GM10847 (cell line): ENCODE results near the gene CFAP58.

Experiments
- POLR2A ChIP-seq: IDR thresholded peaks from 2 replicates; pipeline ENCODE4 v1.6.1; 2011; ENCODE audit not compliant: insufficient read length; ENCODE audit errors: extremely low read depth

Gene CFAP58

DNA sequence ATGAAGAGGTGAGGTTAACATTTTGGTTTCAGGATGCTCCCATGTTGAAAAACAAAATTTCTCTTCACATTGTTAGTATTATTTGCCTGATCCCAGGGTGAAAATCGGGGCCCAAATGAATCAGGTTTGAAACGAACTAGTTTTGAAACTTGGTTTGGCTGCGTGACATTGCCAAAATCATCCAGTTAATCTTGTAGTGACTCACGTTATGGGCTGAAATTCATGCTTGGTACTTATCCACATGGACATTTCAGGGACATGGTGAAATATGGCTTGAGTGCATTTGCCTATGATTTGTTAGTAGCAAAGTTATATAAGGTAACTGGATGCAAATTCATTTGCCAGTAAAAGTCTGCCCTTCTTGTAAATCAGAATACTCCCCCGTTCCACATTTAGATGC lies 97.3 kb downstream of the CFAP58 start:
- no peak for TF ChIP-seq POLR2A

DNA sequence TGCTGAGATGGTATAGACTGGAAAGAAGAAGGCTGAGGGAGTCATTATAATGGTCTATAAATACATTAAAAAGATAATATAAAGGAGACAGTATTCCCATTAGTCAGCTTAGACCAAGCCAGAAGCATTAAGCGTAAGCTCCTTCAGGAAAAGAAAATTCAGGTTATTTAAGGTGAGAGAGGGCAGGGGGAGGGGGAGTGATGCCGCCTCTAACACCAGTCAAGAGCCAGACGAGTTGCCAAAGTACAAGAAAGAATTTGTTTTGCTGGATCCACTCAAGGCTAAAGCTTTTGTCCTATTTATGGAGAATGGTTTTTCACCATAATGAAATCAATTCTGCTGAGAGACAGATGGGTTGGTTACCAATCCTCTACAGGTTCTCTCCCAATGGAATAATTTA lies 99.3 kb downstream of the CFAP58 start:
- no peak for TF ChIP-seq POLR2A

DNA sequence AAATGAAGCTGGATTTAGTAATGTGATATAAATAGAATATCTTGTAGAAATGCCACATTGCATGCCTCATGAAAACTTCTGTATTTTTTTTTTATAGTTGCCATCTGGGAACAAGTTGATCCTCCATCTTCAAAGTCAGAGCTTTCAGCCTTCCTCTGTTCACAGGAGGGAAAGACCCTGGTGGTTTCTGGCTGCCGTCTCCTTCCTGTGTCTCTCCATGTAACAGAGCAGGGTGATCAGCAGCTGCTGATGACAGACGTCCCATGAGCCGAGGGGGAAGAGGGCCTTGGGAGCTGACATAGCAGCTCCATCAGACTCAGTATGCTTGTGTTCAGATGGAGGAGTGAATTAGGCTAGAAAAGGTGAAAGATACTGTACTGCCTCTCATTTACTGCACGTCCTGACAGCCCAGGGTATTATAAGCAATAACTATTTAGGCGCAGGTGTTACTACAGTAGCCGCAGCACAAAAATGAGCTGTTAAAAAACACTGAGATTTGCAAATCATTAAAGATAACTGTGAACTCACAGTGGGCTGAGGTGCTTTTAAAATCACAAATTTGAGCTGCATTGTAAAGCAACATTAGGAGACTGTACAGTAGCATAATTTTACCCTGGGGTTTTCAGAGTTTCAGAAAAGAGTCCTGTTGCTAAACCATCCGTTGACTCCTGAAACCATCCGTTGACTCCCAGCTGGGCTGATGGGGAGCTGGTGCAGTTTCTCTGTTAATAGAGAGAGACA lies 103.3 kb downstream of the CFAP58 start:
- TF ChIP-seq POLR2A = no peak

DNA sequence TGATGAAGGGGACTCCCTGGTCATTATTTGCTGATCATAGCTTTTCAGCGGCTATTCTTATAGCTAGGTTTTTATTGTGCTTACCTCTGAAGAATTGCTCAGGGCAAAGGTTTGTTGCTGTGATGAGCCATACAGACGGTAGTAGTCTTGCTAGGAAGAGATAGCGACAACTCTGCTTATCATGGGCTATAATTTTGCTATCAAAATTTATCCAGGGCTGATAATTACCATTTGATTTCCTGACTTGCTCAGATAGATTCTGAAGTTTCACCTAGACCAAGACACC lies 103.9 kb downstream of the CFAP58 start:
- TF ChIP-seq POLR2A = no peak

DNA sequence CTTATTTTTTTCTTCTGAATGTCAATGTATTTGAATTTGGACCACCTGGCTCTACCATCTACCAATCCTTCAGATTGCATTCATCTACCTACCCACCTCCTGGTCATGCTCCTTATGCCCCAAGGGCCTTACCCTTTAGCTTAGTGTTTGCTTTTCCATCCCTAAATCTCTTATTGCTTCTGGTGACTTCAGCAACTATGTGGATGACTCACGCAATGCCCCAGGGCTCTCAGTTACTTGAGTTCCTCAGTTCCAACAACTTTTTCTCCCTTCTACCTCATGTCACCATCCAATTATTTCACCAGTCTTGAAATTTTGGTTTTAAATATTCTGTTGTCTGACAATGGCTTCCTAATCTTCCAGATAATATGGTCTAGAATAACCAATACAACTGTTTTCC lies 118.9 kb downstream of the CFAP58 start:
- no peak for TF ChIP-seq POLR2A

GRCh38 chr10:104472957-104473745 lies 119.5 kb downstream of the CFAP58 start:
- TF ChIP-seq POLR2A = no peak

DNA sequence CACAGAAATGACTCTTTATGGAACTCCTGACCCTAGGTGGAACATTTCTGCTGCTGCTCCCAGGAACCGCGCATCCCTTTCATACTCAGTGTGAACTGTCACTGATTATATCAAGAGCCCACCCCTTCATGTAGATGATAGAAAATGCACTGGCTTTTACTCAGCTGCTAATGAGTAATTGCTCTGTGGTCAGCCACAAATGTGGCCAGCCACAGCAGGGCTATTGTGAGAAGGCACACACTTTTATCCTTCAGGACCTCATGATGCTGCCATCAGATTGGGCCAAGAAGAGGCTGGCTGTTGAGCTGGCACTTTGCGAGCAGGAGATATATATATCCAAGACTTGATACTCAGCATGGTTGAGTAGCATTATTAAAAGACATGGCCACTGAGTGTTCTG lies 124.7 kb downstream of the CFAP58 start:
- no peak for TF ChIP-seq POLR2A

DNA sequence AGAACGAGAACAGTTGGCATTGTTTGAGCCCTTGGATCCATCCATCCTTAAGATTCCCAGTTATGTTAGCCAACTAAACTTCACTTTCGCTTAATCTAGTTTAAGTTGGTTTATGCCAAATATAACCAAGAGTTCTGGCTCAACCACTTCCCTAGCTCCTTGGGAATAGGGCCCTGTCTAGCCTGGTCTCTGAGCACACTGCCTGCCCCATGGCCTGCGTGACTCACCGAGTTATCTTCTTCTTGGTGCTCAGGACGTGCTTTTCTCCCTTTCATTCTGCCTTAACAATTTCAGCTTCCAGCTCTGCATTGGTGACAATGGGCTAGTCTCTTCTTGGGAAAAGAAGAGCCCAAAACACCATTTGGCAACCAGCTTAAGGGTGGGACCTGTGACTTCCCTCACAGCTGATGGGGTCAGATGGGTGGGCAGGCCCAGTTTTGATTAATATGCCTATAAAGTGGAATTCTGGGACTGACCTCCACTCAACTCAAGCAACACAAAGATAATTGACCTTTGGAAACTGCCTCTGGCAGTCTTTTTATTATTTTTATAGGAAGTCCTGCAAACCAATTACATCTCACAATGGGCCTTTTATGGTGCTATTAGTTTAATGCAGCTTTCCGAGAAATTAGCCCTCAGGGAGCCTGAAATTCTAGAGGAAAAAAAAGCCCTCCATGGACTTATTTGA lies 126.4 kb downstream of the CFAP58 start:
- no peak for TF ChIP-seq POLR2A

- no peak for TF ChIP-seq POLR2A
Observed at GRCh38 chr10:104480797-104481196, 127.2 kb downstream of the CFAP58 start.

- no peak for TF ChIP-seq POLR2A
Observed at GRCh38 chr10:104483582-104483981, 129.9 kb downstream of the CFAP58 start.

DNA sequence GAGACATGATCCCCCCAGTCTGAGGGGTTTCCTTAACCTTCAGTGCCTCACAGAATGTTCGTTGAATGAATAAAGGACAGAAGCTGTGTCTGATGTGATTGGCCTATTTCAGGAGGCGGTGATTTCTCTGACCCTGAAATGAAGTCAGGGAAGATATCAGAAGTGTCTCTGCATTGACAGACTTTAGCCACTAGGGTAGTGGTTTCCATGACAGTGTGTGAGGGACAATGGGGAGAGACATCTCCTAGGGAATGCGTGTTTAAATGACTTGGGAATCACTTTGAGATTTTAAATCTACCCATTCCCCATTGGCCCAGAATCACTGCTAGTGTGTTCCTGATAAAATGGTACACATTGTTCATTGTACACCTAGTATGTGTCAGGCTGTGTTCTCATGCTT lies 132.0 kb downstream of the CFAP58 start:
- no peak for TF ChIP-seq POLR2A

DNA sequence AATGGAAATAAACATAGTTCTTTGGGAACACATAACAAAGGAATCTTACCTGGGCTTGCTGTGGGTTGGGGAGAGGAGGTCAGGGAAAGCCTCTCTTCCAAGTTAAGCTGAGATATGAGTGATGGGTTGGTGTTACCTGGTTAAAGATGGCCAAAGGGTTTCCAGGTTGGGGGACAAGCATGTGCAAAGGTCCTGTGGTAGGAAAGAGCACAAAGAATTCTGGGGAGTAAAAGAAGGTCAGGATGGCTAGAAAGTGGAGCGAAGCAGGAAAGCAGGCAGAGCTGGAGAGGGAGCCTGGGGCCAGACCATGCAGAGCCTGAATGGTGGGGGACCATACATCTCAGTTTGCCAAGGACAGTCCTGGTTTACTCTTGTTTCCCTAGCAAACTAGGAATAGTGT lies 133.2 kb downstream of the CFAP58 start:
- TF ChIP-seq POLR2A = no peak

DNA sequence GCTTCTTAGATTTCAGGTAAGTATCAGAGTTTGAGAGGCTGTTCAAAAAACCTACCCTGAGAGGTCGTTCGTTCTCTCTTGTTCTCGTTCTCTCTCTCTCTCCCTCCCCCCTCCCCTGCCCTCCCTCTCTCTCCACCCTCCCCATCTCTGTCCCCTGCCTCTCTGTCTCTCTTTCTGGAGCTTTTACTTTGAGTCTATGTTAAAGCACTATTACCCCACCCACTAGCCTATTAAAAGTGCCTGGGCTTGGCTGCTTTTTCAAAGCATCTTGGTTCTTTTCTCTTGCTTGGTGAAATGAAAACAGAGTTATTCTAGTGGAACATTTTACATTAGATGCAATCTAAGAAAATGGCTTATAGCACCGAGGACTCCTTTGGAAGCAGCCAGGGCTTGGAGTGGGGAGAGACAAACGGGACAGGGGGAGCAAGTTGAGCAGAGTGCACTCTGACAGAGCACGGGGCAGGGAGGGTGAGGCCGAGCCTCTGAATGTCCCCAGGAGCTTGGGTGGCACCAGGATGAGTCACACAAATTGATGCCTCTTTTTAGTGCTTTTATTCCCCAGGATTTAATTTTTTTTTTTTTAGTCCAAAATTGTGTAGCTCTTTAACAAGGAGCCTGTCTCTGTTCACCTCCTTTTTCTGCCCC lies 134.3 kb downstream of the CFAP58 start:
- TF ChIP-seq POLR2A = no peak

- TF ChIP-seq POLR2A = no peak
Observed at GRCh38 chr10:104488439-104488832, 134.8 kb downstream of the CFAP58 start.

GRCh38 chr10:104492329-104492940 lies 138.8 kb downstream of the CFAP58 start:
- no peak for TF ChIP-seq POLR2A
